CD4-positive, alpha-beta T cell treated with Interferon alpha-2 for 1 hour (primary cell): ENCODE results near the gene HOXB7.

Experiments used
- DNase-seq, 2 donors: peaks; one replicate each; pipeline ENCODE4 v3.0.0-alpha.2; 2020 to 2022

HOXB7 gene

GRCh38 chr17:48608494-48608834 lies 2.4 kb downstream of the HOXB7 start:
- no peak for DNase-seq

GRCh38 chr17:48606892-48607614 lies 3.8 kb downstream of the HOXB7 start:
- no peak for DNase-seq

- no peak for DNase-seq
Measured at GRCh38 chr17:48605991-48606891, 4.6 kb downstream of the HOXB7 start.

- DNase-seq, result no peak
Measured at GRCh38 chr17:48605409-48605919, 5.4 kb downstream of the HOXB7 start.

- DNase-seq, result no peak
Measured at GRCh38 chr17:48604770-48605329, 6.0 kb downstream of the HOXB7 start, which contains the start of gene HOXB6. HOXB6 (minus strand) TSS chr17:48604986; CDS start chr17:48598150, 6,836 bp downstream.

- DNase-seq, result no peak
Measured at GRCh38 chr17:48603959-48604769, 6.7 kb downstream of the HOXB7 start.

- no peak for DNase-seq
Measured at GRCh38 chr17:48601539-48602425, 9.0 kb downstream of the HOXB7 start.

- DNase-seq, result no peak
Measured at GRCh38 chr17:48601207-48601538, 9.6 kb downstream of the HOXB7 start.

- DNase-seq, result no peak
Measured at GRCh38 chr17:48600244-48601098, 10.3 kb downstream of the HOXB7 start.

GRCh38 chr17:48599354-48599753 lies 11.5 kb downstream of the HOXB7 start:
- DNase-seq, result no peak

- DNase-seq, result no peak
Measured at GRCh38 chr17:48598736-48599135, 12.1 kb downstream of the HOXB7 start.

- peak; percentile 27 to 53 for DNase-seq
Measured at GRCh38 chr17:48597778-48598631, 12.8 kb downstream of the HOXB7 start.

- no peak for DNase-seq
Measured at GRCh38 chr17:48597528-48597777, 13.4 kb downstream of the HOXB7 start.

GRCh38 chr17:48596735-48597527 lies 13.9 kb downstream of the HOXB7 start:
- DNase-seq, result no peak

- peak in 1 of 2 donors; percentile 35 for DNase-seq
Measured at GRCh38 chr17:48596000-48596734, 14.7 kb downstream of the HOXB7 start.

- DNase-seq, result no peak
Measured at GRCh38 chr17:48595278-48595999, 15.4 kb downstream of the HOXB7 start.

GRCh38 chr17:48594538-48595277 lies 16.1 kb downstream of the HOXB7 start:
- DNase-seq, result no peak
